Ishikawa (cell line): ENCODE data around the gene SPRTN.

Source experiments
- FOXM1 ChIP-seq: IDR thresholded peaks from 2 replicates; pipeline ENCODE4 v1.6.1; 2012; ENCODE audit warnings: low read depth, borderline replicate concordance
- NFIC ChIP-seq: IDR thresholded peaks from 2 replicates; pipeline ENCODE4 v1.6.1; 2012
- RAD21 ChIP-seq: IDR thresholded peaks from 2 replicates; pipeline ENCODE4 v1.6.1; 2012; ENCODE audit warnings: low read depth
- REST ChIP-seq: IDR thresholded peaks from 2 replicates; pipeline ENCODE4 v1.6.1; 2012; ENCODE audit warnings: low read depth, mild to moderate bottlenecking
- TAF1 ChIP-seq: IDR thresholded peaks from 2 replicates; pipeline ENCODE4 v1.6.1; 2012; ENCODE audit warnings: low read depth, mild to moderate bottlenecking
- TCF12 ChIP-seq: IDR thresholded peaks from 2 replicates; pipeline ENCODE4 v1.6.1; 2012; ENCODE audit warnings: low read depth

DNA sequence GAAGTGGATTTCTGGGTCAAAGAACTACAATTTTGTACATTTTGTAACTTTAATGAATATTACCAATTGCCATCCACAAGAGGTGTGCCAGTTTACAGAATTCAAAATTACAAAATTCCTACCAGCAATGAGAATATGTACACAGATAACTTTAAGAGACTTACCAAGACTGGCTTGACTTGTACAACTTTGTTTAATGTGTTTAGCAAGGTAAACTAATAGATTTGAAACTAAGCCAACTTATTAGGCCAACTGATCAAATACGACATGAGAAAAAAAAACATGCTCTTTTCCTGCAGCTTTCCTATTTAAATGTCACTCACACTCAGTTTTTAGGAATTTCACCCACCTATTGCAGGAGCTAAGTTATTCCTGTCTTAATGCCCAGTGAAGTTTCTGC is 11.8 kb upstream of the SPRTN start:
- TF ChIP-seq FOXM1 (no peak), REST (no peak), NFIC (no peak), TCF12 (no peak), TAF1 (no peak), RAD21 (no peak)
